T-helper 1 cell treated with Interleukin-12 subunit alpha and Interleukin-12 subunit beta and Interleukin-4 antibody, amounts not matched to agents 30 ng/mL and 1 ng/mL, for 36 hours (primary cell): Measurements from ENCODE around the gene EDEM1. TPM values are rescaled to one million over a fixed set of nuclear protein-coding genes. Genes with fewer than 3 reads are reported as not detected.
"Not testable (repeated sequence)": the region's sequence is repeated elsewhere in the genome, so short reads cannot be mapped to it uniquely, and the experiment has no call there.

Experiments used
- intact Hi-C: fragments of 100-400 bp; cut with micrococcal nuclease; formaldehyde crosslinking; loops from one replicate; pipeline ENCODE4 v1.15.1; 2024
- total RNA-seq: library from RNA; stranded (reverse); gene quantifications from 2 replicates; pipeline ENCODE4 v1.2.3, GENCODE V29; 2022

Gene EDEM1
- 156 and 159 TPM in 2 replicates for total RNA-seq

- intact Hi-C loops, result loop anchor here (1.0 to 5.0 kb wide), 9 partner anchors 10 to 884 kb away; partner anchors contain the start of genes ARL8B, ITPR1, SETMAR and SUMF1
Measured at GRCh38 chr3:5187156-5187919, at the start of gene EDEM1. TSS of gene EDEM1 (plus strand) at chr3:5187707. CDS start at chr3:5187806, 99 bp downstream.

DNA sequence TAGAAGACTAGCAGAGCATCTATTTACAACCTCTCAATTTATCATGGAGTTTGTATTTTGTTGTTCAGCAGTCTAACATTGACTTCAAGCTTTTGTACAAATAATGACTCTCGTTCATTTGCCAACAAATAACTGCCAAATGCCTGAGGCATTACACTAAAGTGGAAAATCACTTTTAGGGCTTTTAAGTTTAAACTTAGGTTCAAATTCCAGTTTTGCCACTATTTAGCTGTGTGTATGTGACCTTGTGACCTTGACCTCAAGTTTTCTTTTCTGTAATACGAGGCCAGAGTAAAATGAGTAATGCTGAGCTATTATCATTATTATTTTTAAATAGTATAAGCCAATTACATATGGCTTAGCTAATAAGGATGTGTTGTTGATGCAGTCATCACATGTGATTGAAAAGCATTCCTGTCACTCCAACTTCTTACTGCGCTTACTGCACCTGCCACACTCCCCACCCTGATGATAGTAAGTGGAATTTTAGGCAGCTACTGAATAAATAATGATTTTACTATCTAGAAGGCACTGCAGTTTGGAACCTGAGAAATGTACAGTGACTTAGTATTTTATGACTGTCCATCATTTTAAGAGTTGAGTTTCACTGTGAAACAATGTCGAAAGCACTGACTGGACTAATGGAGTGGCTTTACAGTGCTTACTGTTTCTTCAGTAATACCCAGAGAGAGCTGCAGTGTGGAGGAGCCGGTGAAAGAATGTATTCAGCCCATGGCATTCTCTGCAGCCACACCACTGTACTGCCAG is 49.1 kb upstream of the EDEM1 start:
- intact Hi-C loops, result loop anchor here (10.0 kb wide), 1 partner anchor 156 kb away; no protein-coding TSS in a partner anchor

DNA sequence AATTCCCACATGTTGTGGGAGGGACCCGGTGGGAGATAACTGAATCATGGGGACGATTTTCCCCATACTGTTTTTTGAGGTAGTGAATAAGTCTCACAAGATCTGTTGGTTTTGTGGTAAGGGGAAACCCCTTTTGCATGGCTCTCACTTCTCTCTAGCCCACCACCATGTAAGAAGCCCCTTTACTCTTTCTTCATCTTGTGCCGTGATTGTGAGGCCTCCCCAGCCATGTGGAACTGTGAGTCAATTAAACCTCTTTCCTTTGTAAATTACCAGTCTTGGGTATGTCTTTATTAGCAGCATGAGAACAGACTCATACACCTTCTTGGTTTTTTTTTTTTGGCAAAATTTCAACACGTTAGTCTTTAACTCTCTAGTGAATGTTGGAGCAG is 47.3 kb upstream of the EDEM1 start:
- intact Hi-C loops, result no loop called here

GRCh38 chr3:5140839-5141238 is 46.7 kb upstream of the EDEM1 start:
- intact Hi-C loops, result no loop called here

- intact Hi-C loops, result no loop called here
Measured at GRCh38 chr3:5141760-5142159, 45.7 kb upstream of the EDEM1 start.

GRCh38 chr3:5143464-5143863 is 44.0 kb upstream of the EDEM1 start:
- intact Hi-C loops, result no loop called here

DNA sequence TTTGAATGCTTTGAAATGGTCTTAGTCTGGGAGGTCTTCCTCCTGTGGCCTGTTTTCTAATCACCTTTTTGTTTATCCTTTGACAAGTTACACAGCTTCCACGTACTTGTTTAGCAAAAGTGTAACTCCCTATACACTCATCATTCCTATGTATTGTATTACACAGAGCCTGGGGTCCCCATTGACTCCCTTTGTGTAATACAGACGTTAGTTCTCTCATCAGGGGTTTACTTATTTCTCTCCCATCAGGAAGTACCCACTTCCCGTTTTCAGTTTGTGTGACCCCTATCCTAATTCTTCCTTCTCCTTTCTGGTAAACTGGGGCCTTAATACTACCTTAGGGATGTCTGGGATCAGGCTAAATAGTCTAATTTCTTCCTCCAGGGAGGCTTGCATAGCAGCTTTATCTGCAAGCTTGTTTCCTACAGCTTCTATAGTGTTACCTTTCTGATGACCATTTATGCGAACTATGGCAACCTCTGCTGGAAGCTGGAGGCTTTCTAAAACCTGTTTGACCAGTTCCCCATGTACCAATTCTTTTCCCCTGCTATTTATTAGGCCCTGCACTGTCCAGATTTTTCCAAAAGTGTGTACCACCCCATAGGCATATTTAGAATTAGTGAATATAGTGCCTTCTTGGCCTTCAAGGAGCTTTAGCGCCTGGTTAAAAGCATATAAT is 43.1 kb upstream of the EDEM1 start:
- intact Hi-C loops, result no loop called here

GRCh38 chr3:5145120-5145519 is 42.4 kb upstream of the EDEM1 start:
- intact Hi-C loops, result no loop called here

- intact Hi-C loops, result not testable (repeated sequence)
Measured at GRCh38 chr3:5147152-5147551, 40.4 kb upstream of the EDEM1 start.

DNA sequence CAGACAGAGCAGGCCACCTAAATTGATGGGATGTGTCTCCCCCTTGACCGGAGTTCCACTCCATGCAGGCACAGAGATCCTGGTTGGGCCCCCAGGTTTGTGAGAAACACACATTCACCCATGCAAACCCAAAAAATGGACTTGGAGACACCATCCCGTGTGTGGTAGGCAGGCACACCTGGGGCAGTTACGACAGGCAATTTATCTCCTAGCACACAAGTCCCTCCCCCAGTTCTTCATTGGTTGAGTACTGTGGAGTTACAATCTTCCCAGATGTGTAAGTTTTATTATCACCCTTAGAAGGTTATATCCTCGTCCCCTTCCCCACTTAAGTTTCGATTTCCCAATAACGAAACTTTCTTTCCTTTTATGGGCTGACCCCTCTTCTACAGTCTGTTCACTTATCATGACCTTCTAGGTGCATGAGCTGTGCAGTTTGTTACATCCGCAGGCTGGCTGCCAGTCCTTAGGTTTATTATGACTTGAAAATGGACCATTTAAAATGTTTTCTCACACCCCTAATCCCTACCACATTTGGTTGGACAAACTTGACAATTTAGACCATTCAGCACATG is 38.1 kb upstream of the EDEM1 start:
- intact Hi-C loops, result no loop called here

- intact Hi-C loops, result no loop called here
Measured at GRCh38 chr3:5151586-5151985, 35.9 kb upstream of the EDEM1 start.

GRCh38 chr3:5153074-5153473 is 34.4 kb upstream of the EDEM1 start:
- intact Hi-C loops, result no loop called here

DNA sequence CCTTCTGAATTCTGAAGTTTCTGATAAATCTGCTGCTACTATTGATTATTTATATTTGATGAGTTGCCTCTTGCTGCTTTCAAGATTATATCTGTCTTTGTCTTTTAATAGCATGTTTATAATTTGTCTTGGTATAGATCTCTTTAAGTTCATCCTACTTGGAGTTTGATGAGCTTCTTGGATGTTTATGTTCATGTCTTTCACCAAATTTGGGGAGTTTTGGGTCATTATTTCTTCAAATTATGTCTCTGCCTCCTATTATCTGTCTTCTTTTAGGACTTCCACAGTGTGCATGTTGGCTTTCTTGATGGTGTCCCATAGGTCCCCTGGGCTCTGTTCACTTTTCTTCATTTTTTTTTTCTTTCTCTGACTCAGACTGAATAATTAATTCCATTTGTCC is 32.3 kb upstream of the EDEM1 start:
- intact Hi-C loops, result no loop called here

DNA sequence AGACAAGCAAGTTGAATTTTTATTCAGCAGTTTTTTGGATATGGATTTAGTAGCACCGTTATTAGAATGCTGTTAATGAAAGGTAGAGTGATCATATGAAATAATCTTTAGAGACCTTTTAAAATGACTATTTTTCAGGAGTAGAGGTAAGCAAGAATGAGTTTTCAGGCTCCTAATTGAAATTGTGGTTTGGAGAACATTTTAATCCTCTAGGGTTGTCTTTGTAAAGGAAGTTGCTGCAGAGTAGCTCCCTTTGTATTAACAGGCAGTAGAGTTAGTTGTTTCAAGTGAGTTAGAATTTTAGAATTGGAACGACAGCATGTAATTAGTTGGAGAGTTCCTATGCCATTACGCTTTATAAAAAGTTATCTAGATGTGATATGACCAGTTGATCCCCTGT is 27.2 kb upstream of the EDEM1 start:
- intact Hi-C loops, result no loop called here

GRCh38 chr3:5160940-5161858 is 26.3 kb upstream of the EDEM1 start:
- intact Hi-C loops, result no loop called here

DNA sequence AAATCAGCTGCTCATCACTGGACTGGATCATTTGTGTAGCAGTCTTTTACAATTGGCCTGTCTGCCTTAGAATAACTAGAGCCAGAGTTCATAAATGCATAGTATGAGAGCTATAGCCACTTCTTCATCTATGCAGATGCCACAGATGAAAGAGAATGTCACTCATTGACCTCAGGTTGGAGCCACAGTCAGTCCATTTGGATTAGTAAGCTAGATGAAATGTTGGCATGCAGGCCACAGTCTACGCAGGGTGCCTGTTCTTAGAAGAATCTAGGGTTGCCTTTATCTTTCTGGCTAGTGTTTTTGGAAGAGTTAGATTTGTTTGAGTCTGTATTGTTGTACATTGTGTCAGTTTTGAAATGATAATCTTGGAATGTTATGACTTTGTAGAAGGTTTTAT is 25.4 kb upstream of the EDEM1 start:
- intact Hi-C loops, result no loop called here

- intact Hi-C loops, result no loop called here
Measured at GRCh38 chr3:5165698-5166097, 21.8 kb upstream of the EDEM1 start.

DNA sequence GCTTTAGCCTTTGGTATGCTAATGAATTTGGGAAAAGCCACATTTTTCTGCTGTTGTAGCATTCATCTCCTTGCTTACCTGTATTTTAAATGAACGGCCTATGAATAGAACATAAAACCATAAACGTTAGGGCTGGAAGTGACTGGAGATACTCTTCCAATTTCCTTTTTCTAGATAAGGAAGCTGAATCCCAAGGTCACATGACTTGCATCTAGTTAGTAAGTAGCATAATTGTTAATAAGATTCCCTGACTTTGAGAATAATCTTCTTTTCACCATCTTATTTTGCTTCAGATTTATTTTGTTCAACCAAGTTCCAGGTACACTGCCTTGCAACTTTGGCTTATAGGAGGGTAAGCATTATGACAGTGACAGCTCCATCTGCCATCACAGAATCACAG is 20.7 kb upstream of the EDEM1 start:
- intact Hi-C loops, result no loop called here

DNA sequence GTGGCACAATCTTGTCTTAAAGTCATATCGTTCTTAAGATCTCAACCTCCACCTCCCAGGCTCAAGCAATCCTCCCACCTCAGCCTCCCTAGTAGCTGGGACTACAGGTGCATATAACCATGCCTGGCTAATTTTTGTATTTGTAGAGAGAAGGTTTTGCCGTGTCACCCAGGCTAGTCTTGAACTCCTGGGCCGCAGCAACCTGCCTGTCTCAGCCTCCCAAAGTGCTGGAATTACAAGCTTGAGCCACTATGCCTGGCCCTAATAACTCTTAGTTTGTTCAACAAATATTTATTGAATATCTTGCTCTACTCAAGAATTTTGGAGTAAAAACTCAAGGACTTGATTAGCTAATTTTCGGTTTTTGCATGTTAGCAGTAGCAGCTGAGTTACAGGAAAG is 19.4 kb upstream of the EDEM1 start:
- intact Hi-C loops, result no loop called here

GRCh38 chr3:5169807-5170206 is 17.7 kb upstream of the EDEM1 start:
- intact Hi-C loops, result no loop called here

- intact Hi-C loops, result no loop called here
Measured at GRCh38 chr3:5170975-5171374, 16.5 kb upstream of the EDEM1 start.
